Measurements from ENCODE around the gene INPP5K. TPM values are rescaled to one million over a fixed set of nuclear protein-coding genes. Genes with fewer than 3 reads are reported as not detected.

The INPP5K gene
- total and polyA plus RNA-seq, 2 of the 4 experiments (the other 2 are of a cell fraction), result 14.9 to 17.4 TPM

- H2BK20ac ChIP-seq (ENCODE audit: low read depth, low read length), result peak overlapping the region; percentile 45
- H3K14ac ChIP-seq (replicated peaks; ENCODE audit: low read depth, low read length), result peak overlapping the region; percentile 82
- H2AK5ac ChIP-seq (ENCODE audit: low read depth, low read length), result peak overlapping the region; percentile 94
- peak overlapping the region; percentile 82 for H3K18ac ChIP-seq (ENCODE audit: low read depth, low read length)
- dilution Hi-C loops (cut with HindIII; ENCODE audit: low sequenced_read_pairs, unreplicated experiment), result no loop called here
- WGBS, 2 experiments (ENCODE audit: extremely low coverage in 2 of 2, insufficient read length in 1 of 2), result 2% methylated on average over 51 of the region's 72 CpGs; no CpG with 5 or more reads in 1 of the 2 experiments
- ATAC-seq (ENCODE audit: low read depth) (peak; percentile 59), DNase-seq (peak; percentile 84)
- ChIA-PET POLR2A (ENCODE audit: unreplicated experiment) (interaction anchor here (0.7 kb wide), 1 partner anchor 567 kb away, joined by 3 read pairs; the partner anchor contains the start of gene HIC1), CTCF (interaction anchor here (0.9 kb wide), 1 partner anchor 27 kb away, joined by 3 read pairs; no protein-coding TSS in a partner anchor)
- peaks cover 7% of the 10 kb centered on the region for H3K36me3 ChIP-seq (ENCODE audit: control insufficient read depth, insufficient read depth, low read length)
- H3K4me3 ChIP-seq (ENCODE audit: insufficient read depth, low read depth, low read length), result peak overlapping the region; percentile 42
- in situ Hi-C loops (cut with MboI; ENCODE audit: low sequenced_read_pairs), result no loop called here
- H3K9me3 ChIP-seq (ENCODE audit: control insufficient read depth, insufficient read depth, low read length), result no peaks in the 10 kb centered on the region
- H2BK120ac ChIP-seq (ENCODE audit: low read depth, low read length), result peak overlapping the region; percentile 83
- peak overlapping the region; percentile 82 for H2BK5ac ChIP-seq (ENCODE audit: low read depth, low read length, poor library complexity, severe bottlenecking)
- BruUV-seq (replicated peaks), result no TSS peak
- peaks cover 29% of the 10 kb centered on the region for H3K4me1 ChIP-seq (ENCODE audit: control insufficient read depth, insufficient read depth, low read length)
- intact Hi-C loops (cut with micrococcal nuclease), result no loop called here
- peak overlapping the region; percentile 82 for H3K9ac ChIP-seq (ENCODE audit: low read depth, low read length)
- H2AK9ac ChIP-seq (replicated peaks; ENCODE audit: low read depth, low read length, poor library complexity), result peak overlapping the region; percentile 98
- H3K27ac ChIP-seq (ENCODE audit: insufficient read depth, low read length), result peak overlapping the region; percentile 89
- peak overlapping the region; percentile 77 for H2AFZ ChIP-seq (replicated peaks; ENCODE audit: low read length, poor library complexity)
- peak overlapping the region; percentile 99 for H3K4ac ChIP-seq (ENCODE audit: low read depth, low read length)
- peak overlapping the region; percentile 88; the same call in 2 of the 3 replicates for H2BK15ac ChIP-seq (ENCODE audit: low read depth, low read length)
- peak overlapping the region; percentile 68 for H3K56ac ChIP-seq (ENCODE audit: extremely low read depth, insufficient read depth, low read length)
- peaks cover 16% of the 10 kb centered on the region; the same call in 1 of the 2 replicates for H3K9me1 ChIP-seq (ENCODE audit: insufficient read depth, low read length)
- no peaks in the 10 kb centered on the region for H3K27me3 ChIP-seq (ENCODE audit: control insufficient read depth, insufficient read depth, low read length)
- peak overlapping the region; percentile 79 for H3K4me2 ChIP-seq (ENCODE audit: low read depth, low read length)
- H4K5ac ChIP-seq (ENCODE audit: low read depth, low read length), result peak overlapping the region; percentile 66
- peak overlapping the region; percentile 94 for H4K91ac ChIP-seq (ENCODE audit: insufficient read depth, low read depth, low read length)
- H3K79me1 ChIP-seq (ENCODE audit: low read depth in 1 of 2, low read length in 2 of 2), result peaks cover 23 to 67% of the 10 kb centered on the region in 2 experiments
- TF ChIP-seq SMC3 (IDR thresholded peaks at IDR 0.05; ENCODE audit: low read depth, low read length) (no peak), RCOR1 (IDR thresholded peaks at IDR 0.05; ENCODE audit: insufficient replicate concordance, low read length) (peak; percentile 42), MAZ (IDR thresholded peaks at IDR 0.05; ENCODE audit: borderline replicate concordance, low read depth, low read length) (peak; percentile 93), CHD1 (IDR thresholded peaks at IDR 0.05; ENCODE audit: low read depth, low read length) (no peak), BHLHE40 (IDR thresholded peaks at IDR 0.05; ENCODE audit: low read depth, low read length) (peak; percentile 19; the same call in 1 of the 2 replicates), RAD21 (IDR thresholded peaks at IDR 0.05; ENCODE audit: low read length) (no peak)
- peak overlapping the region; percentile 96 for H4K8ac ChIP-seq (ENCODE audit: low read depth in 2 of 2, low read length in 2 of 2)
- H3K23ac ChIP-seq (ENCODE audit: low read depth, low read length), result peak overlapping the region; percentile 97
- H4K20me1 ChIP-seq (ENCODE audit: insufficient read depth, low read length), result peaks cover 8% of the 10 kb centered on the region
These were observed 28.2 kb downstream of the INPP5K start for GRCh38 chr17:1487939-1488825.

Measured in IMR-90 (cell line).